HG03442 (cell line): ENCODE results near the gene KCTD14.

ENCODE experiments used
- ATAC-seq: cut with Tn5 transposase; IDR thresholded peaks from one replicate; pipeline ENCODE4 v1.9.1; 2021; ENCODE audit warnings: mild to moderate bottlenecking, moderate library complexity; ENCODE audit not compliant: unreplicated experiment

Gene KCTD14

DNA sequence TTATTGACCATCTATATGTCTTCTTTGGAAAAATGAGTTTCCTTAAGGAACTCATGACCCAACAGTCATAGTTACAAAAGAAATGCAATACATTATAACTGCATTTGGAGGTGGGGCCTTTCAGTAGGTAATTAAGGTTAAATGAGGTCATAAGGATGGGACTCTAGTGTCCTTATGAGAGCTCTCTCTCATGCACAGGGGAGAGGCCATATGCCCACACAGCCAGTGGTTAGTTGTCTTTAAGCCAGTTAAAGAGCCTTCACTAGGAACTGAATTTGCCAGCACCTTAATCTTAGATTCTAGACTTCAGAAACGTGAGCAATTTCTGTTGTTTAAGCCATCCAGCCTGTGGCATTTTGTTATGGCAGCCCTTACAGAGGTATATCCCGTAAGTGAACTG, 56.0 kb downstream of the KCTD14 start:
- no peak for ATAC-seq

DNA sequence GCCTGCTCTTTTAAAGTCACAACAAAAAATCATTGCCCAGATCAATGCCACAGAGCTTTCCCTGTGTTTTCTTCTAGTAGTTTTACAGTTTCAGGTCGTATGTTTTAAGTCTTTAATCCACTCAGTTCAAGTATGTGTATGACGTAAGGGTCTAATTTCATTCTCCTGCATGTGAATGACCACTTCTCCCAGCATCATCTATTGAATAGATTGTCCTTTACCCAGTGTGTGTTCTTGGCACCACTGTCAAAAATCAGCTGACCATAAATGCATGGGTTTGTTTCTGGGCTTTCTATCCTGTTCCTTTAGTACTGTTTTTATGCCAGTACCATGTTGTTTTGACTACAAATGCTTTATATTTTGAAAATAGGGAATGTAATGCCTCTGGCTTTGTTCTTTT, 56.7 kb downstream of the KCTD14 start:
- no peak for ATAC-seq
